A549 treated with AZD9567 at 1 μM for 4 hours (cell line): ENCODE measurements around the gene CENPVL1. TPM values are rescaled to one million over a fixed set of nuclear protein-coding genes. Genes with fewer than 3 reads are reported as not detected.

Experiments used
- total RNA-seq: library from RNA; stranded (reverse); fragments of 200-300 nt; extraction: Qiagen RNA extraction; gene quantifications from 5 replicates; pipeline ENCODE4 v1.2.3, GENCODE V29; 2022; ENCODE audit not compliant: insufficient read depth

The CENPVL1 gene
- total RNA-seq: not detected in 5 replicates

GRCh38 chrX:51710277-51711164 is at the start of gene CENPVL1:
Gene CENPVL1 (plus strand): TSS chrX:51710512. CDS start chrX:51710512, 0 bp downstream.

GRCh38 chrX:51682720-51683062 is 27.6 kb upstream of the CENPVL1 start, which contains the start of gene CENPVL2:
Gene CENPVL2 (minus strand): TSS chrX:51682831. CDS start chrX:51682831, 0 bp downstream.

GRCh38 chrX:51743179-51743957 is 33.1 kb downstream of the CENPVL1 start, which contains the start of gene GSPT2:
Gene GSPT2 (plus strand): TSS chrX:51743442. CDS start chrX:51743627, 185 bp downstream.

Other genes with a start within 250 kb of the CENPVL1 start
- 3.1 to 4.4 TPM (median 3.3 TPM) in 5 replicates for gene NUDT11, start 213.9 kb upstream of the CENPVL1 start, total RNA-seq
- 0.09 to 0.28 TPM (median 0.16 TPM) in 4 of 5 replicates, not detected in the other for gene CENPVL3, start 91.6 kb upstream of the CENPVL1 start, total RNA-seq
- gene CENPVL2, start 27.7 kb upstream of the CENPVL1 start, total RNA-seq: not detected in 5 replicates
- 8.4 to 10.5 TPM (median 9.0 TPM) in 5 replicates for gene GSPT2, start 32.9 kb downstream of the CENPVL1 start, total RNA-seq
- 69.7 to 107 TPM (median 78.9 TPM) in 5 replicates for gene MAGED1, start 183.1 kb downstream of the CENPVL1 start, total RNA-seq